Stomach (tissue), 4 donors: ENCODE measurements around the gene MYRIP.

Source experiments
- EP300 ChIP-seq: sonication (generic); formaldehyde crosslinking; IDR thresholded peaks from one replicate; pipeline ENCODE4 v1.6.1; 2017; ENCODE audit warnings: antibody characterized with exemption
- POLR2A ChIP-seq, 4 donors: fragments of 450-650 bp; IDR thresholded peaks; one replicate each; pipeline ENCODE4 v1.6.1; 2016; ENCODE audit warnings: antibody characterized with exemption in 4 of 4, control low read depth in 2 of 4, mild to moderate bottlenecking in 1 of 4, moderate library complexity in 1 of 4
- POLR2AphosphoS5 ChIP-seq, 3 donors: sonication (generic); formaldehyde crosslinking; IDR thresholded peaks; one replicate each; pipeline ENCODE4 v1.6.1; 2016; ENCODE audit warnings: antibody characterized with exemption in 3 of 3

- TF ChIP-seq EP300 (no peak), POLR2A (IDR thresholded peaks at IDR 0.05) (no peak), POLR2AphosphoS5 (IDR thresholded peaks at IDR 0.05) (no peak)
Observed at GRCh38 chr3:40018369-40018768, 209.0 kb downstream of the MYRIP start.
